ENCODE results near the gene GLRA2.

GLRA2 gene

DNA sequence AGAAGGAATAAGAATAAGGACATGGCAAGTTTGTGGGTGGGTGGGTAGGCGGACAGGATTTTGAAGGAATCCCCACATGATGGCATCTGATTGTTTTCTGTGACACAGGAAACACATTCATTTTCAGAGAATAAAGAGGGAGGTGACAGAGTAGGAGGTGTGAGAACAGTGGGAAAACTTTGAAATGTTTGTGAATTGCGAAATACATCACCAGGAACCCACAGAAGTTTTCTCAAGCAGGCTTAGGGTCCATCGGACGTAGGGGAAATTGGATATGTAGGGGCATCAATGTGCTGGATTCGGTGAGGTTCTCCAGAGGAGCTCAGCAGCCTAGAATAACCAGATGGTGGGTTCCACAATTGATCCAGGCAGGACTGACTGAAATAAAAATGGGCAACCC is 171.6 kb downstream of the GLRA2 start:
- TF ChIP-seq, protein P1, sequence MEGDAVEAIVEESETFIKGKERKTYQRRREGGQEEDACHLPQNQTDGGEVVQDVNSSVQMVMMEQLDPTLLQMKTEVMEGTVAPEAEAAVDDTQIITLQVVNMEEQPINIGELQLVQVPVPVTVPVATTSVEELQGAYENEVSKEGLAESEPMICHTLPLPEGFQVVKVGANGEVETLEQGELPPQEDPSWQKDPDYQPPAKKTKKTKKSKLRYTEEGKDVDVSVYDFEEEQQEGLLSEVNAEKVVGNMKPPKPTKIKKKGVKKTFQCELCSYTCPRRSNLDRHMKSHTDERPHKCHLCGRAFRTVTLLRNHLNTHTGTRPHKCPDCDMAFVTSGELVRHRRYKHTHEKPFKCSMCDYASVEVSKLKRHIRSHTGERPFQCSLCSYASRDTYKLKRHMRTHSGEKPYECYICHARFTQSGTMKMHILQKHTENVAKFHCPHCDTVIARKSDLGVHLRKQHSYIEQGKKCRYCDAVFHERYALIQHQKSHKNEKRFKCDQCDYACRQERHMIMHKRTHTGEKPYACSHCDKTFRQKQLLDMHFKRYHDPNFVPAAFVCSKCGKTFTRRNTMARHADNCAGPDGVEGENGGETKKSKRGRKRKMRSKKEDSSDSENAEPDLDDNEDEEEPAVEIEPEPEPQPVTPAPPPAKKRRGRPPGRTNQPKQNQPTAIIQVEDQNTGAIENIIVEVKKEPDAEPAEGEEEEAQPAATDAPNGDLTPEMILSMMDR (IDR thresholded peaks at IDR 0.05; ENCODE audit: extremely low read depth, insufficient read depth, missing control alignments): no peak
- in situ Hi-C loops (cut with MboI; ENCODE audit: low pct_unique_long_range_greater_than_20kb, low sequenced_read_pairs, unreplicated experiment): no loop called here
- no peak for DNase-seq (ENCODE audit: low spot score)

DNA sequence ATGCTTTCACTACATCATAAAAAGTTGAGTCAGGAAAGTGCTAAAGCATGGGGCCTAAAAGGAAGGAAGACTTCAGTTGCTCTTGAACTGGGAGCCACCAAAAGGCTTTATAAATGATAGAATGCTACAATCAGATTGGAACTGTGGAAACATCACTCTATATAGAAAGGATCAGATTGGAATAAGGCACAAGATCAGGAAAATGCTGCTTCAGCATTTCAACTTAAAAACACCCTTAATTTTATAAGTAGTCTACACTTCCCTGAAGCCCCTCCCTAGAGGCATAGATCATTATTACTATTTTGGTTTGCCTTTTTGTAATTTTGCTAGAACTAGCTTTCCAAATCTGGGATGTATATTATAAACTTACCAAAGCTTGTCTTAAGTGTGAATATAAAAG is 172.8 kb downstream of the GLRA2 start:
- TF ChIP-seq, protein P1 (IDR thresholded peaks at IDR 0.05; ENCODE audit: extremely low read depth, insufficient read depth, missing control alignments): no peak
- in situ Hi-C loops (cut with MboI; ENCODE audit: low pct_unique_long_range_greater_than_20kb, low sequenced_read_pairs, unreplicated experiment): no loop called here
- DNase-seq (ENCODE audit: low spot score): no peak

DNA sequence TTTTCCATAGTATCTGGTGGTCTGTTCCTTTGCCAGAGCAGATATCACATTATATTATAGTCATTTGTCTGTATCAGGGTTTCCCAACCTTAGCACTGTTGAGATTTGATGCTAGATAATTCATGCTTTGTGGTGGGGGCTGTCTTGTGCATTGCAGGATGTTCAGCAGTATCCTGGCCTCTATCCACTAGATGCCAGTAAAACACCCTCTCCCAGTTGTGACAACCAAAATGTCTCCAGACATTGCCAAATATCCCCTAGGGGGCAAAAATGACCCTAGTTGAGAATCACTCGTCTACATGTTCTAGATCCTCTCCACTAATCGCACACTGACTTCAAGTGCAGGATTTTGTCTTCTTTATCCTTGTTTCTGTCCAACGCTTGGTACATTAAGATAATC is 182.8 kb downstream of the GLRA2 start:
- DNase-seq (ENCODE audit: low spot score): no peak
- in situ Hi-C loops (cut with MboI; ENCODE audit: low pct_unique_long_range_greater_than_20kb, low sequenced_read_pairs, unreplicated experiment): no loop called here
- TF ChIP-seq, protein P1 (IDR thresholded peaks at IDR 0.05; ENCODE audit: extremely low read depth, insufficient read depth, missing control alignments): no peak

DNA sequence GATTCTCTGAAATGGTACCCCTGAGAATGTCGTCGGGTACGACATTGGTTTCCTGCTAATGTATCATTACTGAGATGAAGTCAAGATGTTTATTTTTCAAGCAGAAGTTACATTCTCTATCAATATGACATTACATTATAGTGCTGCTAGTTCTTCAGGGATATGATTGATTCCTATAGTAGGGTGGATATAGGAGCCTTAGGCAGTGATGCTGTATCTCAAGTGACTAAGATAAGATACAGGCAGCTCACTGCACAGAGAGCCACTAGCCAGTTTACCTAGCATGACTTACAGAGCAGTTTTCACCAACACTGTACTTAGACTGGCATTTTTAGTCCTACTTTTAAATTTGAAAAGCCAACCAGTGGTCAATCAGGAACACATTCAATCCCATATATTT is 188.6 kb downstream of the GLRA2 start:
- in situ Hi-C loops (cut with MboI; ENCODE audit: low pct_unique_long_range_greater_than_20kb, low sequenced_read_pairs, unreplicated experiment): no loop called here

DNA sequence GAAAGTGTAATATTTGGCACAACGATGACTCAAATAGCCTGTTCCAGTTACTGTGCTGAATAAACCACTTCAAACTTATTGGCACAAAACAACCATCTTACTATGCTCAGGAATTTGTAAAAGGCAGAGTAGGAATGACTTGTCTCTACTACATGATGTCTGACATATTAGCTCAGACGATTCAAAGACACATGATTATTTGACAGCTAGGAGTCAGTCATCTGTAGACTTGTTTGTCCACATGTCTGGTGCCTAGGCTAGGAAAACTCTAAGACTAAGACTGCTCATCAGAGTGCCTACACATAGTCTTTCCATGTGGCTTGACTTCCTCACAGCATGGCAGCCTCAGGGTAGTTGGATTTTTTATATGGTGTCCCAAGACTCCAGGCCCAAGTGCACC is 189.1 kb downstream of the GLRA2 start:
- in situ Hi-C loops (cut with MboI; ENCODE audit: low pct_unique_long_range_greater_than_20kb, low sequenced_read_pairs, unreplicated experiment): no loop called here
- TF ChIP-seq, protein P1 (IDR thresholded peaks at IDR 0.05; ENCODE audit: extremely low read depth, insufficient read depth, missing control alignments): no peak
- DNase-seq (ENCODE audit: low spot score): no peak

More for the DNA sequence above, 188.6 kb downstream of the GLRA2 start:
- TF ChIP-seq, protein P1 (IDR thresholded peaks at IDR 0.05; ENCODE audit: extremely low read depth, insufficient read depth, missing control alignments): no peak
- no peak for DNase-seq (ENCODE audit: low spot score)

DNA sequence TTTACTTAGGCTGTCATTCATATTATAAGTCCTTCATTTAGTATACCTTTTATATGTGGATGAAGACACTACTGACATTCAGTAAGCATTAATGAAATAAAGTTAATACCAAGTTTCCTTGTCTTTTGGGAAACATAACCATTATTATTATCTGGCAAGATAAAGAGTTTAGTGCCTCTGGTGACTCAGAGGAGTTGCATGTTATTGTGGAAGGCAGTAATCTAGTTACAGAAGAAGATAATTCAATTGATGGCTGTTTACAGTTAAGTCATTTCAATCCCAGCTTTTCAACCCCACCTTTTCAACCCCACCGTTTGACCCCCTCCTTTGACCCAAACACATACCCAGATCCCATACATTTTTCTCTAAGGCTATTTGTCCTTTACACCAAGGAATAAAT is 199.7 kb downstream of the GLRA2 start:
- TF ChIP-seq, protein P1 (IDR thresholded peaks at IDR 0.05; ENCODE audit: extremely low read depth, insufficient read depth, missing control alignments): no peak
- in situ Hi-C loops (cut with MboI; ENCODE audit: low pct_unique_long_range_greater_than_20kb, low sequenced_read_pairs, unreplicated experiment): no loop called here
- DNase-seq (ENCODE audit: low spot score): no peak

DNA sequence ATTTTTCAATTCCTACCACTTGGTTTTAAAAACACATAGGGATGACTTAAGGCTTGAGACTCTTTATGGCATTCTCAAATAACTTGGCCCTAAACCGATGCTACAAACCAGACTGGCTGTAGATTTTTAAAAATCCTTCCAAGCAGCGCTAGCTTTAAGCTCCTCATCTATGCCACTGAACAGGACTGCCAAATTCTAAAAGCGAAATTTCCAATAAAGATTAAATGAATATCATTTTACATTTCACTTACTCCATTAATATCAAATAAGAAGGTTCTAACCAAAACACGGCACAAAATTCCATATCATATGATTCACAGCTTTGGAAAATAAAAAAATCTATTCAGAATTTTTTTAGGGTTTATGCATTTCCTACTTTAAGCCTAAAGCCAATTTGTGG is 209.3 kb downstream of the GLRA2 start:
- in situ Hi-C loops (cut with MboI; ENCODE audit: low pct_unique_long_range_greater_than_20kb, low sequenced_read_pairs, unreplicated experiment): no loop called here
- no peak for DNase-seq (ENCODE audit: low spot score)
- TF ChIP-seq, protein P1 (IDR thresholded peaks at IDR 0.05; ENCODE audit: extremely low read depth, insufficient read depth, missing control alignments): no peak
